H1 (cell line): ENCODE results near the gene PTCHD1. TPM values are rescaled to one million over a fixed set of nuclear protein-coding genes. Genes with fewer than 3 reads are reported as not detected.

Source experiments
- ASH2L ChIP-seq: fragments of 200-600, 300-600 bp; sonication (generic); IDR thresholded peaks from one replicate; pipeline ENCODE4 v1.7.1; 2017; ENCODE audit warnings: low read length
- EGR1 ChIP-seq: IDR thresholded peaks from 2 replicates; pipeline ENCODE4 v1.6.1; 2011; ENCODE audit warnings: low read depth, low read length, borderline replicate concordance
- KDM4A ChIP-seq: IDR thresholded peaks from one replicate; pipeline ENCODE4 v1.7.1; 2012; ENCODE audit warnings: low read depth, mild to moderate bottlenecking, moderate library complexity, low read length, inconsistent platforms; ENCODE audit not compliant: severe bottlenecking
- RNF2 ChIP-seq: fragments of 200-900, 300-1000 bp; sonication (generic); IDR thresholded peaks from 2 replicates; pipeline ENCODE4 v1.7.1; 2016; ENCODE audit warnings: borderline replicate concordance, low read depth, mild to moderate bottlenecking, antibody characterized with exemption, low read length; ENCODE audit not compliant: poor library complexity, severe bottlenecking; ENCODE audit errors: missing control alignments
- SUZ12 ChIP-seq: fragments of 200-600 bp; sonication (generic); IDR thresholded peaks from 2 replicates; pipeline ENCODE4 v1.6.1; 2012; ENCODE audit warnings: mild to moderate bottlenecking, inconsistent platforms, low read length, moderate library complexity, mixed read lengths
- polyA plus RNA-seq, 7 experiments: library from polyadenylated mRNA; depleted of rRNA in 3 of 7; stranded (reverse) in 5 of 7; unstranded in 2 of 7; fragments of >200 nt in 5 of 7; fragments of 200-250 nt in 2 of 7; gene quantifications; 1 replicate in 5 of 7; 2 replicates in 1 of 7; 4 replicates in 1 of 7; pipeline versions ENCODE4 v1.2.1 to v1.2.3, GENCODE V29; 2011 to 2013; ENCODE audit warnings: missing spikeins in 2 of 7, mixed read lengths in 2 of 7
- total RNA-seq: library from RNA; stranded (reverse); fragmentation: NEBNext Ultra II Directional; extraction: Animal tissue kit (Norgen Biotek cat#: 25700); gene quantifications from 2 replicates; pipeline ENCODE4 v1.2.1, GENCODE V29; 2021
- TF ChIP-seq, protein P1 (sequence below): fragments of 300-600 bp; sonication (generic); IDR thresholded peaks from 2 replicates; pipeline ENCODE4 v1.7.1; 2012; ENCODE audit warnings: low read length, moderate library complexity, mild to moderate bottlenecking, inconsistent platforms; ENCODE audit not compliant: insufficient replicate concordance
- TF ChIP-seq, protein P2 (sequence below): IDR thresholded peaks from 2 replicates; pipeline ENCODE4 v1.6.1; 2012; ENCODE audit warnings: inconsistent platforms
- TF ChIP-seq, protein P3 (sequence below): IDR thresholded peaks from 2 replicates; pipeline ENCODE4 v1.6.1; 2012; ENCODE audit warnings: inconsistent platforms

PTCHD1 gene
- total and polyA plus RNA-seq, 2 of the 8 experiments (the other 6 are each of a cell fraction or from before 2014, with no cell fraction given): 0.53 to 2.4 TPM

GRCh38 chrX:23332101-23332887 lies 2.4 kb upstream of the PTCHD1 start (continued):
- TF ChIP-seq, protein P1, sequence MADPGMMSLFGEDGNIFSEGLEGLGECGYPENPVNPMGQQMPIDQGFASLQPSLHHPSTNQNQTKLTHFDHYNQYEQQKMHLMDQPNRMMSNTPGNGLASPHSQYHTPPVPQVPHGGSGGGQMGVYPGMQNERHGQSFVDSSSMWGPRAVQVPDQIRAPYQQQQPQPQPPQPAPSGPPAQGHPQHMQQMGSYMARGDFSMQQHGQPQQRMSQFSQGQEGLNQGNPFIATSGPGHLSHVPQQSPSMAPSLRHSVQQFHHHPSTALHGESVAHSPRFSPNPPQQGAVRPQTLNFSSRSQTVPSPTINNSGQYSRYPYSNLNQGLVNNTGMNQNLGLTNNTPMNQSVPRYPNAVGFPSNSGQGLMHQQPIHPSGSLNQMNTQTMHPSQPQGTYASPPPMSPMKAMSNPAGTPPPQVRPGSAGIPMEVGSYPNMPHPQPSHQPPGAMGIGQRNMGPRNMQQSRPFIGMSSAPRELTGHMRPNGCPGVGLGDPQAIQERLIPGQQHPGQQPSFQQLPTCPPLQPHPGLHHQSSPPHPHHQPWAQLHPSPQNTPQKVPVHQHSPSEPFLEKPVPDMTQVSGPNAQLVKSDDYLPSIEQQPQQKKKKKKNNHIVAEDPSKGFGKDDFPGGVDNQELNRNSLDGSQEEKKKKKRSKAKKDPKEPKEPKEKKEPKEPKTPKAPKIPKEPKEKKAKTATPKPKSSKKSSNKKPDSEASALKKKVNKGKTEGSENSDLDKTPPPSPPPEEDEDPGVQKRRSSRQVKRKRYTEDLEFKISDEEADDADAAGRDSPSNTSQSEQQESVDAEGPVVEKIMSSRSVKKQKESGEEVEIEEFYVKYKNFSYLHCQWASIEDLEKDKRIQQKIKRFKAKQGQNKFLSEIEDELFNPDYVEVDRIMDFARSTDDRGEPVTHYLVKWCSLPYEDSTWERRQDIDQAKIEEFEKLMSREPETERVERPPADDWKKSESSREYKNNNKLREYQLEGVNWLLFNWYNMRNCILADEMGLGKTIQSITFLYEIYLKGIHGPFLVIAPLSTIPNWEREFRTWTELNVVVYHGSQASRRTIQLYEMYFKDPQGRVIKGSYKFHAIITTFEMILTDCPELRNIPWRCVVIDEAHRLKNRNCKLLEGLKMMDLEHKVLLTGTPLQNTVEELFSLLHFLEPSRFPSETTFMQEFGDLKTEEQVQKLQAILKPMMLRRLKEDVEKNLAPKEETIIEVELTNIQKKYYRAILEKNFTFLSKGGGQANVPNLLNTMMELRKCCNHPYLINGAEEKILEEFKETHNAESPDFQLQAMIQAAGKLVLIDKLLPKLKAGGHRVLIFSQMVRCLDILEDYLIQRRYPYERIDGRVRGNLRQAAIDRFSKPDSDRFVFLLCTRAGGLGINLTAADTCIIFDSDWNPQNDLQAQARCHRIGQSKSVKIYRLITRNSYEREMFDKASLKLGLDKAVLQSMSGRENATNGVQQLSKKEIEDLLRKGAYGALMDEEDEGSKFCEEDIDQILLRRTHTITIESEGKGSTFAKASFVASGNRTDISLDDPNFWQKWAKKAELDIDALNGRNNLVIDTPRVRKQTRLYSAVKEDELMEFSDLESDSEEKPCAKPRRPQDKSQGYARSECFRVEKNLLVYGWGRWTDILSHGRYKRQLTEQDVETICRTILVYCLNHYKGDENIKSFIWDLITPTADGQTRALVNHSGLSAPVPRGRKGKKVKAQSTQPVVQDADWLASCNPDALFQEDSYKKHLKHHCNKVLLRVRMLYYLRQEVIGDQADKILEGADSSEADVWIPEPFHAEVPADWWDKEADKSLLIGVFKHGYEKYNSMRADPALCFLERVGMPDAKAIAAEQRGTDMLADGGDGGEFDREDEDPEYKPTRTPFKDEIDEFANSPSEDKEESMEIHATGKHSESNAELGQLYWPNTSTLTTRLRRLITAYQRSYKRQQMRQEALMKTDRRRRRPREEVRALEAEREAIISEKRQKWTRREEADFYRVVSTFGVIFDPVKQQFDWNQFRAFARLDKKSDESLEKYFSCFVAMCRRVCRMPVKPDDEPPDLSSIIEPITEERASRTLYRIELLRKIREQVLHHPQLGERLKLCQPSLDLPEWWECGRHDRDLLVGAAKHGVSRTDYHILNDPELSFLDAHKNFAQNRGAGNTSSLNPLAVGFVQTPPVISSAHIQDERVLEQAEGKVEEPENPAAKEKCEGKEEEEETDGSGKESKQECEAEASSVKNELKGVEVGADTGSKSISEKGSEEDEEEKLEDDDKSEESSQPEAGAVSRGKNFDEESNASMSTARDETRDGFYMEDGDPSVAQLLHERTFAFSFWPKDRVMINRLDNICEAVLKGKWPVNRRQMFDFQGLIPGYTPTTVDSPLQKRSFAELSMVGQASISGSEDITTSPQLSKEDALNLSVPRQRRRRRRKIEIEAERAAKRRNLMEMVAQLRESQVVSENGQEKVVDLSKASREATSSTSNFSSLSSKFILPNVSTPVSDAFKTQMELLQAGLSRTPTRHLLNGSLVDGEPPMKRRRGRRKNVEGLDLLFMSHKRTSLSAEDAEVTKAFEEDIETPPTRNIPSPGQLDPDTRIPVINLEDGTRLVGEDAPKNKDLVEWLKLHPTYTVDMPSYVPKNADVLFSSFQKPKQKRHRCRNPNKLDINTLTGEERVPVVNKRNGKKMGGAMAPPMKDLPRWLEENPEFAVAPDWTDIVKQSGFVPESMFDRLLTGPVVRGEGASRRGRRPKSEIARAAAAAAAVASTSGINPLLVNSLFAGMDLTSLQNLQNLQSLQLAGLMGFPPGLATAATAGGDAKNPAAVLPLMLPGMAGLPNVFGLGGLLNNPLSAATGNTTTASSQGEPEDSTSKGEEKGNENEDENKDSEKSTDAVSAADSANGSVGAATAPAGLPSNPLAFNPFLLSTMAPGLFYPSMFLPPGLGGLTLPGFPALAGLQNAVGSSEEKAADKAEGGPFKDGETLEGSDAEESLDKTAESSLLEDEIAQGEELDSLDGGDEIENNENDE: no peak
- TF ChIP-seq, protein P2, sequence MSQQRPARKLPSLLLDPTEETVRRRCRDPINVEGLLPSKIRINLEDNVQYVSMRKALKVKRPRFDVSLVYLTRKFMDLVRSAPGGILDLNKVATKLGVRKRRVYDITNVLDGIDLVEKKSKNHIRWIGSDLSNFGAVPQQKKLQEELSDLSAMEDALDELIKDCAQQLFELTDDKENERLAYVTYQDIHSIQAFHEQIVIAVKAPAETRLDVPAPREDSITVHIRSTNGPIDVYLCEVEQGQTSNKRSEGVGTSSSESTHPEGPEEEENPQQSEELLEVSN: peak; percentile 30; the same call in 1 of the 2 replicates
- TF ChIP-seq, protein P3, sequence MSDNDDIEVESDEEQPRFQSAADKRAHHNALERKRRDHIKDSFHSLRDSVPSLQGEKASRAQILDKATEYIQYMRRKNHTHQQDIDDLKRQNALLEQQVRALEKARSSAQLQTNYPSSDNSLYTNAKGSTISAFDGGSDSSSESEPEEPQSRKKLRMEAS: peak; percentile 43; the same call in 1 of the 2 replicates
- TF ChIP-seq EGR1: 0 out of 2 replicates have a peak, but pooled peaks have one; percentile 34
- peak; percentile 42 for TF ChIP-seq ASH2L
- peak; percentile 37 for TF ChIP-seq KDM4A
- TF ChIP-seq SUZ12: no peak
- TF ChIP-seq RNF2: peak; percentile 34
